Parathyroid adenoma (tissue), 2 donors: Measurements from ENCODE around the gene ZNF526.

Experiments used
- H2AFZ ChIP-seq: fragments of 300-600 bp; sonication (generic); one replicate; pipeline ENCODE4 v1.7.0; 2017; ENCODE audit warnings: antibody characterized with exemption, mild to moderate bottlenecking
- H3K27ac ChIP-seq: fragments of 300-600 bp; sonication (generic); one replicate; pipeline ENCODE4 v1.7.0; 2017
- H3K27me3 ChIP-seq: fragments of 300-600 bp; sonication (generic); one replicate; pipeline ENCODE4 v1.7.0; 2017; ENCODE audit warnings: low read length; ENCODE audit not compliant: control insufficient read depth, insufficient read depth
- H3K36me3 ChIP-seq: fragments of 300-600 bp; sonication (generic); one replicate; pipeline ENCODE4 v1.7.0; 2017; ENCODE audit warnings: low read length; ENCODE audit not compliant: control insufficient read depth, insufficient read depth
- H3K4me1 ChIP-seq: fragments of 300-600 bp; sonication (generic); one replicate; pipeline ENCODE4 v1.7.0; 2017; ENCODE audit warnings: control low read depth
- H3K4me2 ChIP-seq: fragments of 300-600 bp; sonication (generic); one replicate; pipeline ENCODE4 v1.7.0; 2017; ENCODE audit warnings: low read length
- H3K4me3 ChIP-seq: fragments of 300-600 bp; sonication (generic); one replicate; pipeline ENCODE4 v1.7.0; 2017; ENCODE audit warnings: low read depth, low read length
- H3K79me2 ChIP-seq: fragments of 300-600 bp; sonication (generic); one replicate; pipeline ENCODE4 v1.7.0; 2017; ENCODE audit warnings: control low read depth
- H3K9ac ChIP-seq: fragments of 300-600 bp; sonication (generic); one replicate; pipeline ENCODE4 v1.7.0; 2017; ENCODE audit warnings: mild to moderate bottlenecking
- H3K9me3 ChIP-seq: fragments of 300-600 bp; sonication (generic); one replicate; pipeline ENCODE4 v1.7.0; 2017; ENCODE audit warnings: low read length; ENCODE audit not compliant: control insufficient read depth
- CTCF ChIP-seq: fragments of 300-600 bp; sonication (generic); IDR thresholded peaks from one replicate; pipeline ENCODE4 v1.7.0; 2017; ENCODE audit warnings: antibody characterized with exemption, mild to moderate bottlenecking
- donor health status: primary hyperparathyroidism.

Gene ZNF526

GRCh38 chr19:42230571-42230970, 10.5 kb downstream of the ZNF526 start:
- Histone ChIP-seq H3K4me3 (no peak overlapping the region), H3K9me3 (no peaks in the 10 kb centered on the region), H3K27ac (no peak overlapping the region), H3K4me2 (no peak overlapping the region), H3K36me3 (no peaks in the 10 kb centered on the region), H3K27me3 (no peaks in the 10 kb centered on the region), H3K79me2 (peaks cover 2% of the 10 kb centered on the region), H2AFZ (no peak overlapping the region), H3K9ac (no peak overlapping the region), H3K4me1 (no peaks in the 10 kb centered on the region)
- TF ChIP-seq CTCF, result no peak

GRCh38 chr19:42232435-42232834, 12.3 kb downstream of the ZNF526 start:
- no peak overlapping the region for H2AFZ ChIP-seq
- H3K9me3 ChIP-seq, result no peaks in the 10 kb centered on the region
- no peak overlapping the region for H3K4me2 ChIP-seq
- no peak overlapping the region for H3K4me3 ChIP-seq
- no peaks in the 10 kb centered on the region for H3K36me3 ChIP-seq
- H3K4me1 ChIP-seq, result no peaks in the 10 kb centered on the region
- H3K79me2 ChIP-seq, result peaks cover 2% of the 10 kb centered on the region
- no peaks in the 10 kb centered on the region for H3K27me3 ChIP-seq
- H3K9ac ChIP-seq, result no peak overlapping the region
- no peak for TF ChIP-seq CTCF
- H3K27ac ChIP-seq, result no peak overlapping the region

- H3K27ac ChIP-seq, result no peak overlapping the region
- no peak overlapping the region for H3K4me2 ChIP-seq
- H3K36me3 ChIP-seq, result no peaks in the 10 kb centered on the region
- no peaks in the 10 kb centered on the region for H3K4me1 ChIP-seq
- H3K9me3 ChIP-seq, result no peaks in the 10 kb centered on the region
- H3K9ac ChIP-seq, result no peak overlapping the region
- no peak for TF ChIP-seq CTCF
- H3K79me2 ChIP-seq, result peaks cover 2% of the 10 kb centered on the region
- H3K27me3 ChIP-seq, result no peaks in the 10 kb centered on the region
- no peak overlapping the region for H3K4me3 ChIP-seq
- H2AFZ ChIP-seq, result no peak overlapping the region
Measured at GRCh38 chr19:42233106-42233505, 13.0 kb downstream of the ZNF526 start.

GRCh38 chr19:42233678-42234292, 13.7 kb downstream of the ZNF526 start:
- no peaks in the 10 kb centered on the region for H3K36me3 ChIP-seq
- no peaks in the 10 kb centered on the region for H3K4me1 ChIP-seq
- no peak overlapping the region for H3K4me3 ChIP-seq
- no peak overlapping the region for H3K4me2 ChIP-seq
- no peak overlapping the region for H3K9ac ChIP-seq
- TF ChIP-seq CTCF, result no peak
- no peaks in the 10 kb centered on the region for H3K9me3 ChIP-seq
- H3K79me2 ChIP-seq, result peaks cover 4% of the 10 kb centered on the region
- H3K27me3 ChIP-seq, result no peaks in the 10 kb centered on the region
- no peak overlapping the region for H2AFZ ChIP-seq
- no peak overlapping the region for H3K27ac ChIP-seq

- Histone ChIP-seq H3K4me1 (no peaks in the 10 kb centered on the region), H3K36me3 (no peaks in the 10 kb centered on the region)
Measured at GRCh38 chr19:42234364-42234763, 14.3 kb downstream of the ZNF526 start.

More at GRCh38 chr19:42234364-42234763, 14.3 kb downstream of the ZNF526 start:
- Histone ChIP-seq H2AFZ (no peak overlapping the region), H3K9me3 (no peaks in the 10 kb centered on the region), H3K79me2 (peaks cover 6% of the 10 kb centered on the region), H3K4me3 (no peak overlapping the region), H3K9ac (no peak overlapping the region), H3K27ac (no peak overlapping the region), H3K4me2 (no peak overlapping the region), H3K27me3 (no peaks in the 10 kb centered on the region)
- no peak for TF ChIP-seq CTCF
